Upper lobe of right lung (tissue), 1 donor: ENCODE measurements around the gene RFPL1. TPM values are rescaled to one million over a fixed set of nuclear protein-coding genes. Genes with fewer than 3 reads are reported as not detected.

Source experiments
- ATAC-seq: fragments of 200-7000 bp; cut with Tn5 transposase; one replicate; pipeline ENCODE4 v1.9.1; 2020; ENCODE audit warnings: mild to moderate bottlenecking, moderate library complexity
- DNase-seq: peaks from one replicate; pipeline ENCODE4 v3.0.0-alpha.2; 2020
- H3K27ac ChIP-seq: fragments of 200-600 bp; one replicate; pipeline ENCODE4 v1.8.0; 2022
- H3K27me3 ChIP-seq: fragments of 200-600 bp; one replicate; pipeline ENCODE4 v1.8.0; 2022; ENCODE audit warnings: mild to moderate bottlenecking
- H3K36me3 ChIP-seq: fragments of 200-600 bp; one replicate; pipeline ENCODE4 v1.8.0; 2022
- H3K4me1 ChIP-seq: fragments of 200-600 bp; one replicate; pipeline ENCODE4 v1.8.0; 2022
- H3K4me3 ChIP-seq: fragments of 200-600 bp; one replicate; pipeline ENCODE4 v1.8.0; 2022; ENCODE audit warnings: mild to moderate bottlenecking
- H3K9me3 ChIP-seq: fragments of 200-600 bp; one replicate; pipeline ENCODE4 v1.8.0; 2022
- CTCF ChIP-seq: fragments of 200-600 bp; IDR thresholded peaks from one replicate; pipeline ENCODE4 v1.8.0; 2022; ENCODE audit warnings: antibody characterized with exemption
- intact Hi-C: fragments of 100-400 bp; cut with DNase I; formaldehyde crosslinking; loops from one replicate; pipeline ENCODE4 v1.11.0; 2022
- total RNA-seq: library from RNA; stranded (reverse); fragmentation: NEBNext Ultra II Directional; extraction: Animal tissue kit (Norgen Biotek cat#: 25700); gene quantifications from one replicate; pipeline ENCODE4 v1.2.1, GENCODE V29; 2021
- donor health status: DM: no; HTN: yes; CAD: no; lungs with severe emphysema.

Gene RFPL1
- total RNA-seq, 1 donor from 2014 or later: not detected

- TF ChIP-seq CTCF: no peak
- no peak for DNase-seq
- ATAC-seq: peak; percentile 57
- intact Hi-C loops: no loop called here
- Histone ChIP-seq H3K4me1 (peaks cover 4% of the 10 kb centered on the region), H3K27me3 (peaks cover 11% of the 10 kb centered on the region), H3K36me3 (no peaks in the 10 kb centered on the region), H3K27ac (no peak overlapping the region), H3K9me3 (no peaks in the 10 kb centered on the region), H3K4me3 (no peak overlapping the region)
These were observed 31.4 kb downstream of the RFPL1 start for GRCh38 chr22:29469755-29470154.

GRCh38 chr22:29470159-29470855, 31.9 kb downstream of the RFPL1 start:
- no peak overlapping the region for H3K27ac ChIP-seq
- peak; percentile 83 for TF ChIP-seq CTCF
- peak; percentile 83 for DNase-seq
- intact Hi-C loops: no loop called here
- no peaks in the 10 kb centered on the region for H3K9me3 ChIP-seq
- peak overlapping the region; percentile 29 for H3K4me3 ChIP-seq
- peak; percentile 90 for ATAC-seq
- H3K4me1 ChIP-seq: peaks cover 4% of the 10 kb centered on the region
- no peaks in the 10 kb centered on the region for H3K36me3 ChIP-seq
- H3K27me3 ChIP-seq: peaks cover 11% of the 10 kb centered on the region

GRCh38 chr22:29473001-29473400, 34.6 kb downstream of the RFPL1 start:
- DNase-seq: no peak
- TF ChIP-seq CTCF: no peak
- H3K36me3 ChIP-seq: no peaks in the 10 kb centered on the region
- peaks cover 11% of the 10 kb centered on the region for H3K27me3 ChIP-seq
- no peak overlapping the region for H3K27ac ChIP-seq
- peaks cover 4% of the 10 kb centered on the region for H3K4me1 ChIP-seq
- intact Hi-C loops: no loop called here
- H3K9me3 ChIP-seq: no peaks in the 10 kb centered on the region
- H3K4me3 ChIP-seq: no peak overlapping the region
- ATAC-seq: no peak

GRCh38 chr22:29475550-29475949, 37.2 kb downstream of the RFPL1 start:
- peaks cover 21% of the 10 kb centered on the region for H3K27me3 ChIP-seq
- DNase-seq (no peak), ATAC-seq (no peak)
- no peak overlapping the region for H3K4me3 ChIP-seq
- peaks cover 8% of the 10 kb centered on the region for H3K4me1 ChIP-seq
- intact Hi-C loops: no loop called here
- H3K36me3 ChIP-seq: no peaks in the 10 kb centered on the region
- H3K9me3 ChIP-seq: no peaks in the 10 kb centered on the region
- TF ChIP-seq CTCF: no peak
- no peak overlapping the region for H3K27ac ChIP-seq

GRCh38 chr22:29476116-29476515, 37.7 kb downstream of the RFPL1 start:
- H3K27ac ChIP-seq: no peak overlapping the region
- no peaks in the 10 kb centered on the region for H3K9me3 ChIP-seq
- peaks cover 12% of the 10 kb centered on the region for H3K4me1 ChIP-seq
- peaks cover 25% of the 10 kb centered on the region for H3K27me3 ChIP-seq
- TF ChIP-seq CTCF: no peak
- DNase-seq (no peak), ATAC-seq (no peak)
- H3K4me3 ChIP-seq: no peak overlapping the region
- intact Hi-C loops: no loop called here
- H3K36me3 ChIP-seq: no peaks in the 10 kb centered on the region
